GM21367 (cell line): ENCODE results near the gene TSG101.
A peak's percentile ranks its signal among the peaks of the same experiment; 100 is the strongest.

Source experiments
- ATAC-seq: cut with Tn5 transposase; IDR thresholded peaks from one replicate; pipeline ENCODE4 v1.9.1; 2021; ENCODE audit not compliant: unreplicated experiment

Gene TSG101

GRCh38 chr11:18526521-18527296 lies at the start of gene TSG101:
TSG101 (minus strand) TSS chr11:18526942; CDS start chr11:18526816, 126 bp downstream.
- peak; percentile 90 for ATAC-seq

GRCh38 chr11:18575361-18575760 lies 48.6 kb upstream of the TSG101 start:
- no peak for ATAC-seq

GRCh38 chr11:18567081-18567480 lies 40.3 kb upstream of the TSG101 start:
- ATAC-seq, result no peak

GRCh38 chr11:18566406-18566805 lies 39.7 kb upstream of the TSG101 start:
- no peak for ATAC-seq

- no peak for ATAC-seq
Measured at GRCh38 chr11:18564149-18564548, 37.4 kb upstream of the TSG101 start.

GRCh38 chr11:18563090-18563730 lies 36.5 kb upstream of the TSG101 start:
- no peak for ATAC-seq

GRCh38 chr11:18548001-18548400 lies 21.3 kb upstream of the TSG101 start:
- no peak for ATAC-seq

- no peak for ATAC-seq
Measured at GRCh38 chr11:18540207-18541009, 13.7 kb upstream of the TSG101 start.

- no peak for ATAC-seq
Measured at GRCh38 chr11:18536209-18536608, 9.5 kb upstream of the TSG101 start.

GRCh38 chr11:18534245-18534644 lies 7.5 kb upstream of the TSG101 start:
- no peak for ATAC-seq

- ATAC-seq, result no peak
Measured at GRCh38 chr11:18533365-18533764, 6.6 kb upstream of the TSG101 start.

GRCh38 chr11:18527512-18527911 lies 770 bp upstream of the TSG101 start:
- ATAC-seq, result no peak

- ATAC-seq, result no peak
Measured at GRCh38 chr11:18526130-18526520, 617 bp downstream of the TSG101 start.

GRCh38 chr11:18524248-18524647 lies 2.5 kb downstream of the TSG101 start:
- ATAC-seq, result no peak

GRCh38 chr11:18523084-18523483 lies 3.7 kb downstream of the TSG101 start:
- no peak for ATAC-seq

GRCh38 chr11:18522388-18522787 lies 4.4 kb downstream of the TSG101 start:
- ATAC-seq, result no peak

- no peak for ATAC-seq
Measured at GRCh38 chr11:18521122-18521521, 5.6 kb downstream of the TSG101 start.

GRCh38 chr11:18502352-18502751 lies 24.4 kb downstream of the TSG101 start:
- ATAC-seq, result no peak

GRCh38 chr11:18501629-18502028 lies 25.1 kb downstream of the TSG101 start:
- ATAC-seq, result no peak

GRCh38 chr11:18498039-18498438 lies 28.7 kb downstream of the TSG101 start:
- ATAC-seq, result no peak

GRCh38 chr11:18495703-18496102 lies 31.0 kb downstream of the TSG101 start:
- ATAC-seq, result no peak

GRCh38 chr11:18495271-18495670 lies 31.5 kb downstream of the TSG101 start:
- no peak for ATAC-seq
